Measurements from ENCODE around the gene MEGF8. TPM values are rescaled to one million over a fixed set of nuclear protein-coding genes. Genes with fewer than 3 reads are reported as not detected.
"Not testable (repeated sequence)": the region's sequence is repeated elsewhere in the genome, so short reads cannot be mapped to it uniquely, and the experiment has no call there.

MEGF8 gene
- total and polyA plus RNA-seq, 5 experiments from 2014 or later = 0.23 to 10.2 (median 0.57) TPM

GRCh38 chr19:42335971-42336370 lies 10.5 kb downstream of the MEGF8 start:
- Mint-ChIP-seq H3K9me3 (no peaks in the 10 kb centered on the region), H3K4me1 (no peaks in the 10 kb centered on the region), H3K27me3 (no peaks in the 10 kb centered on the region), H3K27ac (no peak overlapping the region), H3K4me3 (no peak overlapping the region), H3K36me3 (peaks cover 0 to 14% (median 3%) of the 10 kb centered on the region in 3 donors)
- DNase-seq (no peak), ATAC-seq (no peak)
- POLR2A ChIA-PET = no interaction called here

DNA sequence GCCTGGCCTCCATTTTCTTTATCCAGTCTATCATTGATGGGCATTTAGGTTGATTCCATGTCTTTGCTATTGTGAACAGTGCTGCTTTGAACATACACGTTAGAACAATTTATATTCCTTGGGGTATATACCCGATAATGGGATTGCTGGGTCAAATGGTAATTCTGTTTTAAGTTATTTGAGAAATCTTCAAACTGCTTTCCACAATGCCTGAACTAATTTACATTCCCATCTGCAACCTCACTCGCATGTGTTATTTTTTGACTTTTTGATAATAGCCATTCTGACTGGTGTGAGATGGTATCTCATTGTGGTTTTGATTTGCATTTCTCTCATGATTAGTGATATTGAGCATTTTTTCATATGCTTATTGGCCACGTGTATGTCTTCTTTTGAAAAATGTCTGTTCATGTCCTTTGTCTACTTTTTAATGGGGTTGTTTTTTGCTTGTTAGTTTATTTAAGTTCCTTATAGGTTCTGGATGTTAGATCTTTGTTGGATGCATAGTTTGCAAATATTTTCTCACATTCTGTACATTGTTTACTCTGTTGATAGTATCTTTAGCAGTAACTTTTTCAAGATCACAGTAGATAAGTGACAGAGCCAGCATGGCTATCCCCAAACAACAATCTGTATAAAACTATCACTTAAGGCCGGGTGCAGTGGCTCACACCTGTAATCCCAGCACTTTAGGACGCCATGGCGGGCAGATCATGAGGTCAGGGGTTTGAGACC lies 13.9 kb downstream of the MEGF8 start:
- H3K27me3 Mint-ChIP-seq, H3K4me1 Mint-ChIP-seq, H3K9me3 Mint-ChIP-seq, H3K4me3 Mint-ChIP-seq, POLR2A ChIA-PET, H3K27ac Mint-ChIP-seq, DNase-seq, ATAC-seq: not testable (repeated sequence)
- peaks cover 0 to 17% (median 5%) of the 10 kb centered on the region in 3 donors for H3K36me3 Mint-ChIP-seq

DNA sequence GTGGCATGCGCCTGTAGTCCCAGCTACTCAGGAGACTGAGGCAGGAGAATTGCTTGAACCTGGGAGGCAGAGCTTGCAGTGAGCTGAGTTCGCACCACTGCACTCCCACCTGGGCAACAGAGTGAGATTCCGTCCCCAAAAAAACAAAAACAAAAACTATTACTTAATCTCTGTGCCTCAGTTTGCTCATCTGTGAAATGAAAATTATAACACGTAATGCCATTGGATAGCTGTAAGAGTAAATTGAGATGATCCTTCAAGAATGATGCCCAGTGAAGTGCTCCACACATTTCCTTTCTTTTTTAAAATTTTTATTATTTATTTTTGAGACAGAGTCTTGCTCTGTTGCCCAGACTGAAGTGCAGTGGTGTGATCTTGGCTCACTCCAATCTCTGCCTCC lies 14.5 kb downstream of the MEGF8 start:
- POLR2A ChIA-PET, H3K4me1 Mint-ChIP-seq, ATAC-seq, DNase-seq, H3K27me3 Mint-ChIP-seq, H3K9me3 Mint-ChIP-seq, H3K27ac Mint-ChIP-seq, H3K4me3 Mint-ChIP-seq: not testable (repeated sequence)
- H3K36me3 Mint-ChIP-seq = peaks cover 0 to 21% (median 5%) of the 10 kb centered on the region in 3 donors

GRCh38 chr19:42343344-42344110 lies 18.1 kb downstream of the MEGF8 start:
- ATAC-seq = no peak
- H3K36me3 Mint-ChIP-seq = peaks cover 0 to 32% (median 4%) of the 10 kb centered on the region in 3 donors
- no peaks in the 10 kb centered on the region for H3K9me3 Mint-ChIP-seq
- H3K27ac Mint-ChIP-seq = peak overlapping the region in 3 of 10 donors; percentile 29 to 79 (median 45)
- no peak for DNase-seq
- H3K4me1 Mint-ChIP-seq = peaks cover 0 to 2% (median under 1%) of the 10 kb centered on the region in 4 donors
- no peaks in the 10 kb centered on the region for H3K27me3 Mint-ChIP-seq
- POLR2A ChIA-PET = no interaction called here
- H3K4me3 Mint-ChIP-seq = no peak overlapping the region

DNA sequence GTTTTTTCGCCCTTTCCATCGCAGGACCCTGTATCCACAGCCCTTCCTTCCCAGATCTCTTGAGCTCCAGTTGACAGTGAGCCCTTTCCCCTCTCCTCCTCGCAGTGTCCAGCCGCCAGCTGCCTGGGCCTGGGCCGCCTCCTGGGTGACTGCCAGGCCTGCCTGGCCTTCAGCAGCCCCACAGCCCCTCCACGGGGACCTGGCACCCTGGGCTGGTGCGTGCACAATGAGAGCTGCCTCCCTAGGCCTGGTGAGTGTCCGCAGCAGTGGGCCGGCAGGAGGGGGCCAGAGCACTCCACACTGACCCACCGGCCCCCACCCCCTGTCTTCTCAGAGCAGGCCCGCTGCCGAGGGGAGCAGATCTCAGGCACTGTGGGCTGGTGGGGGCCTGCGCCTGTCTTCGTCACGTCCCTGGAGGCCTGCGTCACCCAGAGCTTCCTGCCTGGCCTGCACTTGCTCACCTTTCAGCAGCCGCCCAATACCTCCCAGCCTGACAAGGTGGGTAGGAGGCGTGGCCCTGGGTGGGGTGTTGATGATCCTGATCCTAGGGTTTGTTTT lies 19.0 kb downstream of the MEGF8 start:
- H3K36me3 Mint-ChIP-seq = peaks cover 0 to 28% (median 4%) of the 10 kb centered on the region in 3 donors
- H3K9me3 Mint-ChIP-seq = no peaks in the 10 kb centered on the region
- no peak overlapping the region for H3K4me3 Mint-ChIP-seq
- DNase-seq = no peak
- ATAC-seq = no peak
- no peak overlapping the region for H3K27ac Mint-ChIP-seq
- H3K4me1 Mint-ChIP-seq = peaks cover 0 to 2% (median under 1%) of the 10 kb centered on the region in 4 donors
- POLR2A ChIA-PET = no interaction called here
- no peaks in the 10 kb centered on the region for H3K27me3 Mint-ChIP-seq

DNA sequence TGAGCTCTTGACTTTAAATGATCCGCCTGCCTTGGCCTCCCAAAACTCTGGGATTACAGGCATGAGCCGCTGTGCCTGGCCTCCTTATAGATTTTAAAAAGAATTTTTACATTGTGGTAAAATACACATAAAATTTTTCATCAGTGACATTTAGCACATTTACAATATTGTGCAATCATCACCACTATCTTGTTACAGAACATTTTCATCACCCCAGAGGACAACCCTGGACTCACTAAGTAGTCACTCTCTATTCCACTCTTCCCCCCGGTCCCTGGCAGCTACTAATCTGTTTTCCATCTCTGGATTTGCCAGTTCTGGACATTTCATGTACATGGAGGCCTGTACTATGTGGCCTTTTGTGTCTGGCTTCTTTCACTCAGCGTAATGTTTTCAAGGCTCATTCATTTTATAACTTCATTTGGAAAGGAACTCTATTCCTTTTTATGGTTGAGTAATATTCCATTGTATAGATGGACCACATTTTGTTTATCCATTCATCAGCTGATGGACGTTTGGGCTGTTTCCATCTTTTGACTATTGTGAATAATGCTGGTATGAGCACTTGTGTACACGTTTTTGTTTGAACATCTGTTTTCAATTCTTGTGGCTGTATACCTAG lies 19.9 kb downstream of the MEGF8 start:
- ATAC-seq (no peak), DNase-seq (no peak)
- Mint-ChIP-seq H3K27ac (no peak overlapping the region), H3K4me3 (no peak overlapping the region), H3K9me3 (no peaks in the 10 kb centered on the region), H3K27me3 (no peaks in the 10 kb centered on the region), H3K36me3 (peaks cover 0 to 28% (median 4%) of the 10 kb centered on the region in 3 donors), H3K4me1 (peaks cover 0 to 2% (median under 1%) of the 10 kb centered on the region in 4 donors)
- POLR2A ChIA-PET = no interaction called here

DNA sequence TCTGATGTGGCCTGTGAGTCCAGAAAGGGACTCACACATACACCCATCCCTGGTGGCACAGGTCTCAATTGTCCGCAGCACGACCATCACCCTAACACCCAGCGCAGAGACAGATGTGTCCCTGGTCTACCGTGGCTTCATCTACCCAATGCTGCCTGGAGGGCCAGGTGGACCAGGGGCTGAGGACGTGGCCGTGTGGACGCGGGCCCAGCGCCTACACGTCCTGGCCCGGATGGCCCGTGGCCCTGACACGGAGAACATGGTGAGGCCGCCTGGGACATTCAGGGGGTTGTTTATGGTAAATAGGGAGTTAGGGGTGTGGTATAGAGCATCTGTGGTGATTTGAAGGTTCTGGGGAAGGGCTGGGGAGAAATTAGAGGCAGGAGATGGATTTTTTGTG lies 22.8 kb downstream of the MEGF8 start:
- no peaks in the 10 kb centered on the region for H3K27me3 Mint-ChIP-seq
- peaks cover 0 to 5% (median 2%) of the 10 kb centered on the region in 4 donors for H3K4me1 Mint-ChIP-seq
- H3K4me3 Mint-ChIP-seq = no peak overlapping the region
- no peaks in the 10 kb centered on the region for H3K9me3 Mint-ChIP-seq
- no peak overlapping the region for H3K27ac Mint-ChIP-seq
- POLR2A ChIA-PET = no interaction called here
- peaks cover 0 to 31% (median 4%) of the 10 kb centered on the region in 3 donors for H3K36me3 Mint-ChIP-seq
- DNase-seq (no peak), ATAC-seq (no peak)

DNA sequence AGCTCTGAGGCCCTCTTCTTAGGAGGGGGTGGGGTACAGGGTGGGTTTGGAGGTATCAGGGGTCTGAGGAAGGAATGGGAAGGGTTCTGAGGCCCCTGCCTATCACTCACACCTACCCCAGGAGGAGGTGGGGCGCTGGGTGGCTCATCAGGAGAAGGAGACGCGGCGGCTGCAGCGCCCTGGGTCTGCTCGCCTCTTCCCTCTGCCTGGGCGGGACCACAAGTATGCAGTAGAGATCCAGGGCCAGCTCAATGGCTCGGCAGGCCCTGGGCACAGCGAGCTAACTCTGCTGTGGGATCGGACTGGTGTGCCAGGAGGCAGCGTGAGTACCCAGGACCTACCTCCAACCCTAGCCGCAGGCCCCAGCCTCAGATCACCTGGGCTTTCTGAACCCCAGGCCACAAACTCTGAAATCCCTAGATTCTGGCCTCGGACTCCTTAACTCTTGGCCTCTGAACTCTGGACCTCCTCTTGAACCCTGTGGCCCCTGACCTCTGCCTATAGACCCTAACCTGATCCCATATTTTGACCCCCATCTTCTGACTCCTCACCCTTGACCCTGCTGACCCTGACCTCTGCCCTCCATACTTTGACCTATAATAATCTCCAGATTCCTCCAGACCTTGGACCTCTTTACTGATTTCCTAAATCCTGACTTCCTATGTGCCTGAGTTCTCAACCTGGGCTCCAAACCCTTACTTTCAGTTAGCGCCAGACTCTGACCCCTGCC lies 24.1 kb downstream of the MEGF8 start:
- POLR2A ChIA-PET = interaction anchor here (0.7 kb wide), 1 partner anchor 319 kb away, joined by 5 read pairs; no protein-coding TSS in a partner anchor
- Mint-ChIP-seq H3K36me3 (peaks cover 0 to 36% (median 4%) of the 10 kb centered on the region in 3 donors), H3K4me3 (no peak overlapping the region), H3K27me3 (no peaks in the 10 kb centered on the region), H3K4me1 (peaks cover 0 to 4% (median 2%) of the 10 kb centered on the region in 4 donors), H3K9me3 (no peaks in the 10 kb centered on the region), H3K27ac (peak overlapping the region in 1 of 10 donors; percentile 59)
- ATAC-seq (no peak), DNase-seq (no peak)

GRCh38 chr19:42350417-42350816 lies 25.0 kb downstream of the MEGF8 start:
- no peak for ATAC-seq
- H3K27ac Mint-ChIP-seq = no peak overlapping the region

GRCh38 chr19:42351079-42351735 lies 25.8 kb downstream of the MEGF8 start:
- Mint-ChIP-seq H3K27ac (no peak overlapping the region), H3K4me3 (no peak overlapping the region), H3K36me3 (peaks cover 0 to 25% (median 4%) of the 10 kb centered on the region in 3 donors), H3K27me3 (no peaks in the 10 kb centered on the region), H3K4me1 (peaks cover 0 to 4% (median 2%) of the 10 kb centered on the region in 4 donors), H3K9me3 (no peaks in the 10 kb centered on the region)
- ATAC-seq (no peak), DNase-seq (no peak)
- POLR2A ChIA-PET = no interaction called here

More at GRCh38 chr19:42350417-42350816, 25.0 kb downstream of the MEGF8 start:
- Mint-ChIP-seq H3K36me3 (peaks cover 0 to 31% (median 4%) of the 10 kb centered on the region in 3 donors), H3K27me3 (no peaks in the 10 kb centered on the region), H3K9me3 (no peaks in the 10 kb centered on the region), H3K4me1 (peaks cover 0 to 4% (median 2%) of the 10 kb centered on the region in 4 donors), H3K4me3 (no peak overlapping the region)
- DNase-seq = no peak
- POLR2A ChIA-PET = no interaction called here

GRCh38 chr19:42352301-42353259 lies 27.1 kb downstream of the MEGF8 start:
- peak in 1 of 2 donors; percentile 23 for ATAC-seq

More at GRCh38 chr19:42352301-42353259, 27.1 kb downstream of the MEGF8 start:
- POLR2A ChIA-PET = no interaction called here
- H3K27me3 Mint-ChIP-seq = no peaks in the 10 kb centered on the region
- DNase-seq = no peak
- peaks cover 0 to 23% (median 3%) of the 10 kb centered on the region in 3 donors for H3K36me3 Mint-ChIP-seq
- no peak overlapping the region for H3K27ac Mint-ChIP-seq
- no peak overlapping the region for H3K4me3 Mint-ChIP-seq
- H3K9me3 Mint-ChIP-seq = no peaks in the 10 kb centered on the region
- H3K4me1 Mint-ChIP-seq = peaks cover 0 to 4% (median 1%) of the 10 kb centered on the region in 4 donors

All from naive thymus-derived CD8-positive, alpha-beta T cell (primary cell).